ENCODE data around the gene ELMO3. TPM values are rescaled to one million over a fixed set of nuclear protein-coding genes. Genes with fewer than 3 reads are reported as not detected.

ELMO3 gene
- total RNA-seq, 1 donor from 2014 or later: 0.16 TPM

DNA sequence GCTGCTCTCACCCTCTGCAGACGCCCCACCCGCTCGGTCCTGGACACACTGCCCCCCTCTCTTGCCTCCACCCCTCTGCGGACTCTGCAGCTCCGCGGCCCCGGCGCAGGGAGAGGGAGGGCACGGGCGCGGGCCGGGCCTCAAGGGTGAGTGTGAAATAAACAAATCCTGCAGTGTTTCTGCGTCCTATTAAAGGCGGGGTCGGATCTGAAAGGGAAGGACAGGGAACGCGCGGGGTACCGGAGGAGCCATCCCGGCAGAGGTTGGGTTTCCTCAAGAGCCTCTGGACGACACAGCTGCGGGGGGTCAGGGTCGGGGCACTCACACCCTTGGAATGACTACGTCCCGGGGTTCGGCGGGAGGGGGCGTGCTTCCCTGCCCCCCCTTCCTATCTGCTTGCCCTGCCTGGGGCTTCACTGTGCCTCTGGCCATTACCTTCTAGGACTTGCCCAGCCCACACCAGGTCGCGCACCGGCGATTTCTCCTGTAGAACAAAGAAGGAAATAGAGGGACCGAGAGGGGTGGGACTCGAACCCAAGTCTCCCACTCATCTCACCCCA is 34.9 kb upstream of the ELMO3 start:
- DNase-seq: no peak

DNA sequence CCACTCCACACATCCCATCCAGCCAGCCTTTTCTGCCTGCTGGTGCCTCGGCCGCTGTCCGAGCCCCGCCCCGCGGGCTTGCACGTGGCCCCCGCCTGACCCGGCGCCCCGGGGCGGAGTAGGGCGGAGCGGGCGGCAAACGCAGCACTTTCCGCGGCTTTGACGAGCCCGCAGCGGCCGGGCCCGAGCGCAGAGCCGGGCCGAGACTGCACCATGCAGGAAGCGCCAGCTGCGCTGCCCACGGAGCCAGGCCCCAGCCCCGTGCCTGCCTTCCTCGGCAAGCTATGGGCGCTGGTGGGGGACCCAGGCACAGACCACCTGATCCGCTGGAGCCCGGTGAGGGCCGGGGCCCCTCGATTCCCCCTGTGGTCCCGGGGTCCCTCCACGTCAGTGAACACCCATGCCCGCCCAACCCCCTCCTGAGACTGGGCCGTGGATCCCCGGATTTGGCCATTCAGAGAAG is 34.3 kb upstream of the ELMO3 start, which contains the start of gene HSF4:
TSS of gene HSF4 (plus strand) at position 147 of the 463 bp plus-strand sequence. CDS start at position 214, 67 bp downstream.
- peak; percentile 53 for DNase-seq

DNA sequence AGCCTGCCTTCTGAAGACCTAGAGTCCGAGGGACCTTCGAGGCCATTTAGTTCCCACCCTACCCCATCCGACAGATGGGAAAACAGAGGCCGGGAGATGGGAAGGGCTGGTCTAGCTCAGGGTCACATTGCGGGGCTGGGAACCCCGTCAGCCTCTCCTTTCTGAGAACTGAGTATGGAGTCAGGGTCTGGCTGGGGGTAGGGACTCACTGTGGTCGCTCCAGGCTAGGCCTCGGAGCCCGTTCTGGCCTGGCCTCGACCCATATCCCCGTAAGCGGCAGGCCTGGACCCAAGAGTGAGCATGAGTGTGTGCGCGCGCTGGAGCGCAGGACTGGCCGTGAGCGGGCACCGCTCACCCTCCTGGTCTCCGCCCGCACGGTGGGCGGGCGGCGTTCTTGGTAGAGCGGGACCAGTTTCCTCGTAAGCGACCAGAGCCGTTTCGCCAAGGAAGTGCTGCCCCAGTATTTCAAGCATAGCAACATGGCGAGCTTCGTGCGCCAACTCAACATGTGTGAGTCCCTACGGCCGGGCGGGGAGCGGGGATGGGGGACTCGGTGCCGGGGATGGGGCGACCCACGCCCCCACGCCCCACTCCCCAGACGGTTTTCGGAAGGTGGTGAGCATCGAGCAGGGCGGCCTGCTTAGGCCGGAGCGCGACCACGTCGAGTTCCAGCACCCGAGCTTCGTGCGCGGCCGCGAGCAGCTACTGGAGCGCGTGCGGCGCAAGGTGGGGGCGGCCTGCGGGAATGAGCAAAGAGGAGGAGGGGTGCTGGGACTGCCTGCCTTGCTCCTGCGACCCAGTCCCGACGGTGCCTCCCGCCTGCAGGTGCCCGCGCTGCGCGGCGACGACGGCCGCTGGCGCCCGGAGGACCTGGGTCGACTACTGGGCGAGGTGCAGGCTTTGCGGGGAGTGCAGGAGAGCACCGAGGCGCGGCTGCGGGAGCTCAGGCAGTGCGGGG is 33.5 kb upstream of the ELMO3 start:
- no peak for DNase-seq

DNA sequence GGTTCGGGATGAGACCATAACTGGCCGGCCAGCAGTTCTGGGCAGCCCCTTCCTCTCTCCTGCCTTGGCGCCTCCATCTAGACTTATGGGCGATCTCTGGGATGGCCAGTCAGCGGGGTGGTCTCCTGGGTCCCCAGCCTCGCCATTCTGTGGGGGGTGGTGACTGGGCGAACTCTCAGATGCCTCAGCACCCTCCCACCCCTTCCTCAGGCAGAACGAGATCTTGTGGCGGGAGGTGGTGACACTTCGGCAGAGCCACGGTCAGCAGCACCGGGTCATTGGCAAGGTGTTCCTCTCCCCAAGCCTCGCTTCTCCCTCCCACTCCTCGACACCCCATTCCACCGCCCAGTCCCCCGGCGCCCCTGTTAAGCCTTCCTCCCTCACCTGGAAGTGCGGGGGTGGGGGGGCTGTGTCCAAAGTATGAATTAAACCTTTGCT is 32.8 kb upstream of the ELMO3 start:
- no peak for DNase-seq

DNA sequence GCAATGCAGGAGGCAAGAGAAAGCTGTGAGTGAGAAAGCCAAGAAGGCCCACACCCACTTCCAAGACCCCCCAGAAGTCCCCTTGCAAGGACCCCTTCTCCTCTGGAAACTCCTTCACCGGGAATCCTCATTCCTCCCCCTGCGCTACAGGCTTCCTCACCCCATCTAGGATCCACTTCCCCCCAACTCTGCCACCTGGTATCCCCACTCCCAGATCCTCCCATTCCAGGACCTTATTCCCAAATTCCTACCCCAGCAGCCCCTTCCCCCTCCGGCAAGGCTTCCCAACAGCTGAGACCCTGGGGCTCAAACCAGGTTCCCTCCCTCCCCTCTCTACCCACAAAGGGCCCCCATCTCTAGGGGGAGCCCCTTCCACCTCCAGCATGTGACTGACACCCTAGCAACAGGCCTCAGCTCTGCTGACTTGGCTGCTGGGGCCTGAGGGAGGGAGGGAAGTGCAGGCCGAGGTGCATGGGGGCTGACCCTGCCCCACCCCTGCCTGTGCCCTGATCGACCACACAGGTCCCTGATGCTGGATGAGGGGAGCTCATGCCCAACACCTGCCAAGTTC is 32.2 kb upstream of the ELMO3 start:
- DNase-seq: no peak

DNA sequence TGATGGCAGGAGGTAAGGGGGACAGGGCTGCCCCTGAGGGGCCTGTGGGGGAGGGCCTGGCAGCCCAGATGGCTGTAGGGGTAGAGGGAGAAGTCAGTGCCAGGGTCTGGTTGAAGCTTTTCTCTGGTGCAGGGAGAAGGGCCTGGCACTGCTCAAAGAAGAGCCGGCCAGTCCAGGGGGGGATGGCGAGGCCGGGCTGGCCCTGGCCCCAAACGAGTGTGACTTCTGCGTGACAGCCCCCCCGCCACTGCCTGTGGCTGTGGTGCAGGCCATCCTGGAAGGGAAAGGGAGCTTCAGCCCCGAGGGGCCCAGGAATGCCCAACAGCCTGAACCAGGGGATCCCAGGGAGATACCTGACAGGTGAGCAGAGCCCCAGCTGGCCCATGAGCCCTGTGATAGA is 31.3 kb upstream of the ELMO3 start:
- DNase-seq: no peak

DNA sequence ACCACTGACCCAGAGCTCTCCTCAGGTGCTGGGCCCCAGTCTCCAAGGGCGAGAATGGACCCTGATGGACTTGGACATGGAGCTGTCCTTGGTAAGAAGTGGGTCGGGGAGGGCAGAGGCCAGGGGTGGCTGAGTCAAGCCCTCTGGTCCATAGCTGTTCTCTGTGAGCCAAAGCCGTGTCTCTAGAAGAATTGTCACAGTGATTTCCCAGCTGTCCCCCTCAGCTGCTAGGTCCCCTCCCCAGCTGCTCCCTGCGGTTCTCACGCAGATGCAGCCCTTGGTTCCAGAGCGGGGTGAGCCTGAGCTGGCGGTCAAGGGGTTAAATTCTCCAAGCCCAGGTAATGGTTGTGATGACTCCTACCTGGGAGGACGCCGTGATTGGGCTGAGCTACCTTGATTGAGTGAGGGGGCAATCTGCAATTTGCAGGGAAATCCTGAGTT is 29.9 kb upstream of the ELMO3 start:
- no peak for DNase-seq

DNA sequence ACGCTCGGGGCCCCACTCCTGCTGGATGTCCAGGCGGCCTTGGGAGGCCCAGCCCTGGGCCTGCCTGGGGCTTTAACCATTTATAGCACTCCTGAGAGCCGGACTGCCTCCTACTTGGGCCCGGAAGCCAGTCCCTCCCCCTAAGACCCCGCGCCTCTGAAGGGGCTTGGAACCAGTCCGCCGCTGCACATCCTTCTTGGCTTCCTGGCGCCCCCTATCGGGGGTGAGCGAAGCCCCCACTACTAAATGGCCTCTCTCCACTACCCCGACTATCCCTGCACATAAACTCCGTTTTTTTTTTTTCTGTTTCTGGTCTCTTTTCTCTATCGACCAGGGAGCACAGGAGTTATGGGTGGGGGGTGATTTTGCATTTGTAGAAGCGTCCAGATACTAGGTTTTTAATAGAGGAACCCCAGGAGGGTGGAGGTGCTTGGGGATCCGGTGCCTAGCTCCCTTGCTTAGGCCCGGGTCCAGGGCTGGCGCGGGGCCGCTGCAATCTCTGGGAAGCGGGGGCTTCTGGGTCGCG is 29.2 kb upstream of the ELMO3 start:
- DNase-seq: no peak

DNA sequence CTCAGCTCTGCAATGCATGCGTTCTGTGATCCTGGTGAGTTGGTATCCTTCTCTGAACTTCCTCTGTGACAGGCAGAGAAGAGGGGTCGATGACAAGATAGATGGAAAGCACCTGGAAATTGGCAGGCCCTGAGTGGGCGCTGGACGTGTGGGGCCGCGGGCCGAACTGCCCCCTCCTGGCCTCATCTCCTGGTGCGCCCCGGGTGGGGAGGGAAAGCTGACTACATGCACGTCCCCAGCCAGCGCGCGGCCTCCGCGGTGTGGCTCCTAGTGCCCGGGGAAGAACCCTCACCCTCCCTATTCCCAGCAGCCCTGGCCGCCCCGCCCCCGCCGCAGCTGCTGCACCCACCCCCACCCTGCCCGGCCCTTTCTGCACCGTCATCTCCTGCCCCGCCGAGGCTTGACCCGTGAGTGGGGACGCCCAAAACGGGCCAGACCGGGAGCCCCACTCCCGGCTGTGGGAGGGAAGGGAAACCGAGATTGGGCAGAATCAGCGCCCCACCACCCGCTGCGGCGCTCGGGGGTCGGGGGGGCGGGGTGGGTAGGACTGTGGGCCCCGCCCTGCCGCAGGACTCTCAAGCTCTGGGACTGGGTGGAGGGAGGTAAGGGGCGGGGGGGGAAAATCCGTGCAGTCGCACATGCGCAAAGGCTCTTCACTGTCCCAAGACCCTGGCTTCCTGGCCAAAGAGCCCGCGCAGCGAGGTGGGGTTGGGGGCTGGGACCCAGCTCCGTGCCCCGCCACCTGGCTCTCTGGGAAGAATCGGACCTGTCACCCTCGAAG is 28.6 kb upstream of the ELMO3 start, which contains the start of gene NOL3:
TSS of gene NOL3 (plus strand) at position 371 of the 781 bp plus-strand sequence.
- peak; percentile 64 for DNase-seq

DNA sequence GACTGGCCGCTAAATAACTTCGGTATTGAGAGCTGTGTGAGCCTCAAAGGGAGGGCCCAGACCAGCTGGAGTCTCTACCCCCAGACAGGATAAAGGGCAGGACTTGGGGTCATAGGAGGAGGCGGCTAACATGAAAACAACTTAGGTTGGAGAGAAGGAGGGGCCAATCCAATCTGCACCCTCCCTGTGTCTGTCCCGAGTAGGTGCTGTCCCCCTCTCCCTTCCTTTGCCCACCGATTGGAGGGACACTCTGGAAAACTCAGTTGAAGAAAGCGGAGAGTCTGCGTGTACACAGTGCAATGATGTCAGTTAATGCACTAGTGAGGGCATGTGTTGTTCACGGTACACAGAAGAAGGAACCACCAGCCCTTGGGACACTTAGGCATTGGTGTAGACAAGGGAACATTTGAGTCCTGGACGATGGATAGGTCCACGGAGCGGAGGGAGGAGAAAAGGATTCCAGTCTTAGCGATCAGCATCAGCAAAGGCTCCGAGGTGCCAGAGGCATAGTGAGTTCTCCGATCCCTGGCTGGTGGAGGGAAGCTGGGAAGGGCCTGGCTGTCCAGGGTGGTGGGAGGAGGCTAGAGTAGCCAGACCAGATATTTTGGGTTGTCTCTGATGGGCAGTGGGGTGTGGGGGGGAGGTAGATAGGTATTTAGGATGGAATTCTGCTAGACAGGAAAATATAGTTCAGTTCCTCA is 27.8 kb upstream of the ELMO3 start:
- no peak for DNase-seq

DNA sequence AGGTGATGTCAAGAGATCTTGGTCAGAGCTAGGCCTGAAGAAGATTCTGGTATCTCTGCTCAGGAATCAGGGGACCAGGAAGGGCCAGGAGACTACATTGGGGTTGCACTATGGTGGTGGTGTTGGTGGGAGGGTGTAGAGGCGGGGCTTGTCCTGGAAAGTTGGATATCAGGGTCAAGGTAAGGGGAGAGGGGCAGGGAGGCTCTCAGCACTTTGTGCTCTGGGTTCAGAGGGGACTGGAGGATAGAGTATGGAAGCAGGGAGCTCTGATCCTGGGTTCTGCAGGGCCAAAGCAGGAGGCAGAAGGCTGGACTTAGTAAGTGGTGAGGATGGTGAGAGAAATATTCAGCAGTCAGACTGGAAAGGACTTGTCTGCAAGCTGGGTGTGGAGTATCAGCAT is 25.6 kb upstream of the ELMO3 start:
- DNase-seq: no peak

DNA sequence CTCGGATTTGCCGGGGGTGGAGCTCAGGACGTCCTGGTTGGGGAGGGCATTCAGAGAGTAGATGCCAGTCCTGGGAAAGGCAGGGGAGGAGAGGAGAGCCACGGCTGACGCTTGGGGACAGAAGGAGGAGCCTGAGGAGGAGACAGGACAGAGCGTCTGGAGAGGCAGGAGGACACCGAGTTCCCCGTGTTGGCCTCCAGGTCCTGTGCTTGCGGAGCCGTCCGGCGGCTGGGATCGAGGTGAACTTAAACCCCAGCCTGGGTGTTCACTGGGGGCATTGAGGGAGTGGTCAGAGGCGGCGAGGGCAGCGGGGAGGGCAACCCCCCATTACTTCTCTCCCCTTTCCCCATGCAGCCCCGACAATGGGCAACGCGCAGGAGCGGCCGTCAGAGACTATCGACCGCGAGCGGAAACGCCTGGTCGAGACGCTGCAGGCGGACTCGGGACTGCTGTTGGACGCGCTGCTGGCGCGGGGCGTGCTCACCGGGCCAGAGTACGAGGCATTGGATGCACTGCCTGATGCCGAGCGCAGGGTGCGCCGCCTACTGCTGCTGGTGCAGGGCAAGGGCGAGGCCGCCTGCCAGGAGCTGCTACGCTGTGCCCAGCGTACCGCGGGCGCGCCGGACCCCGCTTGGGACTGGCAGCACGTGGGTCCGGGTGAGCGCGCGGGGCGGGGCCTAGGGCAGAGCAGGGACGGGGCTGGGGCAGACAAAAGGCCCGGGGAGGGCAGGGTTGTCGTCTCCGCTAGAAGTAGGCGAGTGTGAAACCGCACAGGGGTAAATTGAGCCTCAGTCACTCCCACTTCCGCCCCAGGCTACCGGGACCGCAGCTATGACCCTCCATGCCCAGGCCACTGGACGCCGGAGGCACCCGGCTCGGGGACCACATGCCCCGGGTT is 24.9 kb upstream of the ELMO3 start:
- peak; percentile 82 for DNase-seq

DNA sequence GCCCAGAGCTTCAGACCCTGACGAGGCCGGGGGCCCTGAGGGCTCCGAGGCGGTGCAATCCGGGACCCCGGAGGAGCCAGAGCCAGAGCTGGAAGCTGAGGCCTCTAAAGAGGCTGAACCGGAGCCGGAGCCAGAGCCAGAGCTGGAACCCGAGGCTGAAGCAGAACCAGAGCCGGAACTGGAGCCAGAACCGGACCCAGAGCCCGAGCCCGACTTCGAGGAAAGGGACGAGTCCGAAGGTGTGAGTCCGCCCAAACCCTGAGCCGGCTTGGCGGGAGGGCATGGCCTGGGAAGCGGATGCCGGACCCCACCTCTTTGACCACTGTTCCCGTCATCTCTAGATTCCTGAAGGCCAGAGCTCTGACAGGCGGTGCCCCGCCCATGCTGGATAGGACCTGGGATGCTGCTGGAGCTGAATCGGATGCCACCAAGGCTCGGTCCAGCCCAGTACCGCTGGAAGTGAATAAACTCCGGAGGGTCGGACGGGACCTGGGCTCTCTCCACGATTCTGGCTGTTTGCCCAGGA is 24.2 kb upstream of the ELMO3 start:
- no peak for DNase-seq

DNA sequence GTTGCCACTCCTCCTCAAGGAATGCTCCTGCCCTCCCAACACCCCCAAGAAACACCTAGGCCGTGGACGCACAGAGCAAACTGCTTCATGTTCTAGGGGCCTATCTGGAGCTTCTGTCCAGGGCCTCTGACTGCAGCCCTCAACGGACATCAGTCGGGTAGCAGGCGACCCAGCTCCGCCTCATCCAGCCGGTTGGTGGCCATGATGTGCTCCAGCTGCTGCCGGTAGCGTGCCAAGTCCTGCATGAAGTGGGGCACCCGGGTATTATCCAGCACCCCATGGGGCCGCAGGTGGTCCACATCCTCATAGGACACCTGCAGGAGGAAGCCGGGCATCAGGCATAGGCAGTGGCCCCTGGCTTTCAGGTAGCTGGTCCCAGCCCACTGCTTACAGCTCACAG is 22.3 kb upstream of the ELMO3 start:
- no peak for DNase-seq

DNA sequence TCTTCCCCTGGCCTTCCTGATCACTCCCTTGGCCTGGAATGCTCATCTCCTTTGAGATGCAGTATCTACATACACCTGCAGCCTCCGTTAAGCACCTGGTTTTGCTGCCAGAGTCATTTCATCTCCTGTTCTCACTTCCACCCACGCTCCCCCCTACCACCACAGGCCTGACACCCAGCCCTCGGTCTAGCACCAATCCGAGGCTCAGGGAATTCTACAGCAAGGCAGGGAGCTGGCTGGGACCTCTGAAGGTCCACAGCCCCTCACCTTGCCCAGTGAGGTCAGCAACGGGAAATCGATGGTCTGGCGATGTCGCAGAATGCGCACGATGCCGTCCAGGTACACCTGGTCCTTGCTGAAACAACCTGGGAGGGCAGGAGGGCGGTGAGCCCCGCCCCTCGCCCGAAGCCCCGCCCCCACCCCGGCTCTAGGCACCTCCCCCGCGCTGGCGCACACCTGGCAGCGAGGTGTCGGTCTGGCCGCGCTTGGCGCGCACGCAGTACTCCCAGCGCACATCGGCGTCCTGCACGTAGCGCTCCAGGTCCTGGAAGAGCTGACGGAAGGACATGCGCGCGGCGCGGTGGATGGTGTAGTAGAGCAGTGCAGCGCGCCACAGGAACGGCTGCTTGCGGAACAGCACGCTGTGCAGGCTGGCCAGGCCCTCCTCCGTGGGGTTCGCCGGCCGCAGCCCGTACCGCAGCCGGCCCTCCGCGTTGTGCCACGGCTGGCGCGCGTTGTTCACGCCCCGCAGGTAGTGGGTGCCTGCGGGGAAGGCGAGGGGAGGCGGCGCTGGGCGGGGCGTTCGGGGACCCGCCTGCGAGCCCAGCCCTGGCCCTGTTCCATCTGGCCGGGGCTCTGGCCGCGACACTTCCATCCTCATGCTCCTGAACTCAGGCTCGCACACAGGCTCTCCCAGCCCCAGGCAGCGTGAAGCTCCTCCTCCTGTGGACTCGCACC is 20.9 kb upstream of the ELMO3 start:
- peak; percentile 32 for DNase-seq

DNA sequence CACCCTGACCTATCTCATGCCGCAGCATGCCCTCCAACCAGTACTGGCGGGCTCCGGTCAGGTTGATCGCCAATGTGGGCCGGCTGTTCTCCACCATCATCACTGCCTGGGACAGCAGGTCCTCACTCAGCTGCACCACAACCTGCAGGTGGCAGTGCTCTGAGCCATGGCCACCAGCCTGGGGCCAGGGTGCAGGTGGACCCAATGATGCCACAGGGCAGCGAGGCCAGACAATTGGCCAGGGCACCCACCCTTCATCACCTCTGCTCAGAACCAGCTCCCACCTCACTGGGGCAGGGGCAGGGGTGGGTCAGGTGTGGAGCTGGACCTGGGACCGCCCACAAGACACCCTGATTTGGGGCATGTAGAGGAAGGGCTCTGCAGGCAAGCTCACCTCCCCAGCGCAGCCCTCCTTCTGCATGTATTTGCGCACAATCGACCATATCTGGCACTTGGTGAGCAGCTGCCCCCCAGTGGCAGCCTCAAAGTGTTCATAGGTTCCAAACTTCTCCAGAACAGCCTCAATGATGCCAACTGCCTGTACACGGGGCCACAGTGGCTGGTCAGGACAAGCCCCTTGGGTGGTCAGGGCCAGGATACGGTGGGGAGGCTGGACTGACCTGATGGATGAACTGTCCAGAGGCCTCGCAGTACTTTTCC is 19.4 kb upstream of the ELMO3 start:
- no peak for DNase-seq

DNA sequence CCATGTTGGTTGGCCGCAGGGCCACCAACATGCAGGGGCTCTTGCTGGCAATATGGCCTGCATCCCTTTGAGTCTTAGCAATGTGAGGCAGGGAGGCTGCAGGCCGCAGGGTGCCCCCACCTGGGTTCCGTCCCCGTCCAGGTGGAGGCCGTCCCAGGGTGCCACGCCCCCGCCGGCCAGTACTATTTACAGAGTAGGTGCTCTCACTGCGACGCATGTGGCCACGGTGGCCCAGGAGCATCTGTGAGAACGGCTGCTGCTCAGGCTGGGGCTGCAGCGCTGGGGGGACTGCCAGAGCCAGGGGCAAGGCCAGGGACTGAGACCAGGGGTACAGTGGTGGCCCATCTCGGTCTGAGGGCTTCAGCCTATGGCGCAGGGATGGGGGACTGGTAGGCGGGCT is 18.8 kb upstream of the ELMO3 start:
- DNase-seq: no peak

DNA sequence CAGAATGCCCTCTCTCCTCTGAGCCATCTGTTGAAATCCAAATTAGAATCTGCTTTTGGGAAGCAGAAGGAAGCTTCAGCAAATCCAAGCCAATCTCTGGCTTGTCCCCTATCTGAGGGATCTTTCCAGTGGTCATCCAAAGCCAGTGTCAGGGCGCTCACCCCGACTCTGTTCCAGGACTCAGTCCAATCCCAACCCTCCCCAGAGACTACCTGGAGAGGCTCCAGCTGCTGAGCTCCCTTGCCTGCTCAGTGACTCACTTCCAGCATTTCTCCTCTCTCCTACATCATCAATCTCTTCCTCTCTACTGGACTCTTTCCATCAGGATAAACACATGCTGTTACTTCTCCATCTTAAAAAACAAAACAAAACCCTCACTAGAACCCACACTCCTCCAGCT is 17.6 kb upstream of the ELMO3 start:
- DNase-seq: peak; percentile 23

All from occipital lobe (tissue), 2 donors.